K562 (cell line): ENCODE data around the gene TRIM38. TPM values are rescaled to one million over a fixed set of nuclear protein-coding genes. Genes with fewer than 3 reads are reported as not detected.

ENCODE experiments used
- BMI1 ChIP-seq: fragments of 150-350 bp; IDR thresholded peaks from 2 replicates; pipeline ENCODE4 v1.6.1; 2014; ENCODE audit warnings: low read length
- CBX2 ChIP-seq: fragments of 200-600 bp; sonication (generic); IDR thresholded peaks from one replicate; pipeline ENCODE4 v1.6.1; 2012; ENCODE audit warnings: mild to moderate bottlenecking, low read length, inconsistent platforms; ENCODE audit not compliant: insufficient read depth, poor library complexity, severe bottlenecking
- CREBBP ChIP-seq: IDR thresholded peaks from one replicate; pipeline ENCODE4 v1.6.1; 2012; ENCODE audit warnings: low read depth, mild to moderate bottlenecking, control low read depth, inconsistent platforms, low read length
- FIP1L1 ChIP-seq: fragments of 200-400 bp; formaldehyde crosslinking; IDR thresholded peaks from 2 replicates; pipeline ENCODE4 v1.6.1; 2018; ENCODE audit warnings: mild to moderate bottlenecking, low read depth, low read length; ENCODE audit not compliant: poor library complexity, severe bottlenecking
- HEY1 ChIP-seq: fragments of 250-450 bp; sonication (Bioruptor Pico); IDR thresholded peaks from 2 replicates; pipeline ENCODE4 v1.5.0; 2020; ENCODE audit warnings: mild to moderate bottlenecking, moderate library complexity, borderline replicate concordance
- HMG20B ChIP-seq: fragments of 250-450 bp; sonication (Bioruptor Pico); IDR thresholded peaks from 2 replicates; pipeline ENCODE4 v1.5.0; 2021; ENCODE audit warnings: mild to moderate bottlenecking
- HOMEZ ChIP-seq: fragments of 250-450 bp; sonication (Bioruptor Pico); IDR thresholded peaks from 2 replicates; pipeline ENCODE4 v1.4.0; 2020; ENCODE audit warnings: mild to moderate bottlenecking, moderate library complexity
- ILK ChIP-seq: fragments of 450-650 bp; IDR thresholded peaks from 2 replicates; pipeline ENCODE4 v1.6.1; 2016; ENCODE audit warnings: missing genetic modification characterization, low read depth, mild to moderate bottlenecking, missing compliant biosample characterization, moderate library complexity, borderline replicate concordance
- JUNB ChIP-seq: fragments of 450-650 bp; formaldehyde crosslinking; conservative IDR thresholded peaks from 2 replicates; pipeline ENCODE4 v1.4.0; 2020; ENCODE audit warnings: mild to moderate bottlenecking
- MAFK ChIP-seq: IDR thresholded peaks from 2 replicates; pipeline ENCODE4 v1.6.1; 2011; ENCODE audit warnings: low read length, improper control_type of control experiment
- MTF1 ChIP-seq: fragments of 250-450 bp; sonication (Bioruptor Pico); IDR thresholded peaks from 2 replicates; pipeline ENCODE4 v1.9.0; 2021; ENCODE audit warnings: moderate library complexity, mild to moderate bottlenecking, inconsistent platforms, borderline replicate concordance
- NFATC3 ChIP-seq: fragments of 450-650 bp; IDR thresholded peaks from 2 replicates; pipeline ENCODE4 v1.6.1; 2017; ENCODE audit warnings: mild to moderate bottlenecking
- PCBP2 ChIP-seq: fragments of 200-400 bp; formaldehyde crosslinking; IDR thresholded peaks from 2 replicates; pipeline ENCODE4 v1.6.1; 2018; ENCODE audit warnings: low read length, low read depth, mild to moderate bottlenecking, moderate library complexity; ENCODE audit not compliant: poor library complexity, severe bottlenecking
- PHB ChIP-seq: fragments of 250-450 bp; sonication (Bioruptor Pico); IDR thresholded peaks from 2 replicates; pipeline ENCODE4 v1.5.0; 2021
- PHF20 ChIP-seq: fragments of 450-650 bp; IDR thresholded peaks from 2 replicates; pipeline ENCODE4 v1.6.1; 2018; ENCODE audit not compliant: partially characterized antibody
- POLR3G ChIP-seq: IDR thresholded peaks from 2 replicates; pipeline ENCODE4 v1.6.1; 2011; ENCODE audit not compliant: insufficient read length, insufficient replicate concordance; ENCODE audit errors: extremely low read depth
- PTBP1 ChIP-seq: fragments of 200-400 bp; formaldehyde crosslinking; IDR thresholded peaks from 2 replicates; pipeline ENCODE4 v1.6.1; 2017; ENCODE audit warnings: low read depth, low read length
- RBM39 ChIP-seq: fragments of 200-400 bp; formaldehyde crosslinking; optimal IDR thresholded peaks from 2 replicates; pipeline ENCODE3; 2018; ENCODE audit warnings: low read depth, low read length
- SMAD1 ChIP-seq: fragments of 150-350 bp; IDR thresholded peaks from 2 replicates; pipeline ENCODE4 v1.6.1; 2014; ENCODE audit warnings: low read length, low read depth; ENCODE audit not compliant: partially characterized antibody
- SMARCA5 ChIP-seq: fragments of 450-650 bp; IDR thresholded peaks from 2 replicates; pipeline ENCODE4 v1.6.1; 2016
- SREBF1 ChIP-seq: fragments of 150-350 bp; IDR thresholded peaks from 2 replicates; pipeline ENCODE4 v1.6.1; 2014; ENCODE audit warnings: antibody characterized with exemption, low read depth, low read length, borderline replicate concordance
- SUPT5H ChIP-seq: fragments of 450-650 bp; IDR thresholded peaks from 2 replicates; pipeline ENCODE4 v1.6.1; 2016
- ZBTB26 ChIP-seq: fragments of 450-650 bp; formaldehyde crosslinking; IDR thresholded peaks from 2 replicates; pipeline ENCODE4 v1.4.0; 2022; ENCODE audit warnings: missing genetic modification characterization
- ZNF121 ChIP-seq: sonication (generic); formaldehyde crosslinking; conservative IDR thresholded peaks from 2 replicates; pipeline ENCODE4 v1.8.0; 2022; ENCODE audit warnings: missing genetic modification reagents
- ZNF143 ChIP-seq: sonication (generic); formaldehyde crosslinking; IDR thresholded peaks from 2 replicates; pipeline ENCODE4 v1.9.0; 2022; ENCODE audit warnings: mild to moderate bottlenecking, missing genetic modification reagents
- ZNF175 ChIP-seq: fragments of 200-800 bp; sonication (Bioruptor generic); IDR thresholded peaks from 2 replicates; pipeline ENCODE4 v1.6.1; 2016; ENCODE audit warnings: low read depth, mild to moderate bottlenecking, missing genetic modification characterization, missing compliant biosample characterization
- ZNF436 ChIP-seq: fragments of 250-450, 450-650 bp; sonication (Bioruptor Pico); formaldehyde crosslinking; IDR thresholded peaks from 2 replicates; pipeline ENCODE4 v1.7.0; 2020; ENCODE audit warnings: mild to moderate bottlenecking
- ZNF507 ChIP-seq: conservative IDR thresholded peaks from 2 replicates; pipeline ENCODE4 v1.6.1; 2017; ENCODE audit warnings: missing genetic modification characterization, missing compliant biosample characterization
- polyA plus RNA-seq, 8 experiments: library from polyadenylated mRNA; depleted of rRNA in 4 of 8; stranded (reverse) in 5 of 8; unstranded in 3 of 8; fragments of >200 nt; fragmentation: Nextera tagmentation in 2 of 8; fragmentation: Illumina TruSeq in 1 of 8; extraction: Ambion mirVana in 2 of 8; extraction: Trizol in 1 of 8; gene quantifications; 2 replicates each; pipeline versions ENCODE4 v1.2.1 to v1.2.3, GENCODE V29; 2011 to 2014; ENCODE audit warnings: inconsistent platforms in 1 of 8, missing spikeins in 1 of 8
- total RNA-seq, 7 experiments: library from RNA; depleted of rRNA in 6 of 7; stranded (reverse); fragments of >200 nt in 6 of 7; fragmentation: Illumina TruSeq in 2 of 7; extraction: Trizol in 2 of 7; gene quantifications; 2 replicates each; pipeline versions ENCODE4 v1.2.1 to v1.2.3, GENCODE V29; 2011 to 2021; ENCODE audit warnings: low replicate concordance in 1 of 7

TRIM38 gene
- total and polyA plus RNA-seq, 9 of the 15 experiments (the other 6 are each of a cell fraction or from before 2014, with no cell fraction given): 1.7 to 6.7 (median 6.3) TPM

GRCh38 chr6:25962149-25963127, at the start of gene TRIM38 (continued):
- TF ChIP-seq ZNF436 (no peak), PCBP2 (no peak), PHF20 (no peak), SMAD1 (no peak), CREBBP (no peak), SUPT5H (peak; percentile 90), SMARCA5 (no peak), BMI1 (no peak), HEY1 (CRISPR knock-in tag) (no peak), MAFK (peak; percentile 48; the same call in 1 of the 2 replicates), MTF1 (CRISPR knock-in tag) (no peak), ZNF507 (no peak), ZNF175 (CRISPR knock-in tag) (0 out of 2 replicates have a peak, but pooled peaks have one; percentile 40), CBX2 (no peak), HMG20B (CRISPR knock-in tag) (0 out of 2 replicates have a peak, but pooled peaks have one; percentile 41), ZBTB26 (CRISPR knock-in tag) (peak; percentile 66; the same call in 1 of the 2 replicates), FIP1L1 (no peak), ILK (tag) (no peak), ZNF143 (CRISPR knock-in tag) (no peak), POLR3G (no peak), PHB (CRISPR knock-in tag) (no peak), ZNF121 (CRISPR knock-in tag) (no peak), NFATC3 (no peak), HOMEZ (CRISPR knock-in tag) (no peak), SREBF1 (no peak), RBM39 (no peak), PTBP1 (no peak), JUNB (no peak)
